Body of pancreas (tissue), 4 donors: ENCODE results near the gene WBP1L. TPM values are rescaled to one million over a fixed set of nuclear protein-coding genes. Genes with fewer than 3 reads are reported as not detected.

Source experiments
- ATAC-seq: fragments of 150-250 bp; one replicate; pipeline ENCODE4 v1.9.1; 2016
- DNase-seq, 4 donors: peaks; one replicate each; pipeline ENCODE4 v3.0.0-alpha.2; 2019
- H3K27ac ChIP-seq, 4 donors: fragments of 200-600 bp; sonication (generic); 1 replicate in 3 of 4; 2 replicates in 1 of 4; pipeline versions ENCODE4 v1.5.1 to v1.6.1; 2016 to 2019; ENCODE audit warnings: mild to moderate bottlenecking in 1 of 4, mixed read lengths in 1 of 4, moderate library complexity in 1 of 4
- H3K27me3 ChIP-seq, 2 donors: fragments of 200-600 bp; sonication (generic); one replicate each; pipeline ENCODE4 v1.6.0; 2016; ENCODE audit warnings: mild to moderate bottlenecking in 1 of 2
- H3K36me3 ChIP-seq, 2 donors: fragments of 200-600 bp; sonication (generic); replicated peaks in 1 of 2; 2 replicates each; pipeline ENCODE4 v1.5.1; 2016; ENCODE audit warnings: low read depth in 2 of 2; ENCODE audit not compliant: insufficient read depth in 1 of 2
- H3K4me1 ChIP-seq: fragments of 200-600 bp; sonication (generic); one replicate; pipeline ENCODE4 v1.6.0; 2016
- H3K4me3 ChIP-seq, 2 donors: fragments of 200-600 bp; sonication (generic); 1 replicate in 1 of 2; 2 replicates in 1 of 2; pipeline ENCODE4 v1.5.1; 2016 to 2019
- H3K9me3 ChIP-seq, 3 donors: fragments of 200-600 bp; sonication (generic); 1 replicate in 2 of 3; 2 replicates in 1 of 3; pipeline ENCODE4 v1.5.1; 2016
- POLR2A ChIP-seq, 3 donors: fragments of 450-650 bp; IDR thresholded peaks; one replicate each; pipeline ENCODE4 v1.6.1; 2016; ENCODE audit warnings: antibody characterized with exemption in 3 of 3, mild to moderate bottlenecking in 2 of 3
- WGBS, 2 donors: methylation state at CpG; one replicate each; pipeline ENCODE4 v1.1.5; 2017; 5-methylcytosine and 5-hydroxymethylcytosine counted together
- intact Hi-C: fragments of 100-400 bp; cut with DNase I; formaldehyde crosslinking; loops from one replicate; pipeline ENCODE4 v1.15.1; 2023
- total RNA-seq, 2 donors: library from RNA; depleted of rRNA; stranded (reverse); fragments of >200 nt; gene quantifications; one replicate each; pipeline ENCODE4 v1.1.0, GENCODE V29; 2016
- TF ChIP-seq, protein P1 (sequence below), 7 experiments: fragments of 450-650 bp in 4 of 7; fragments of 200-600 bp in 3 of 7; sonication (generic) in 3 of 7; IDR thresholded peaks; one replicate each; pipeline ENCODE4 v1.5.1; 2016 to 2019; ENCODE audit warnings: antibody characterized with exemption in 7 of 7

The WBP1L gene
- total RNA-seq, 2 donors from 2014 or later, result 30.6 to 55.4 TPM

DNA sequence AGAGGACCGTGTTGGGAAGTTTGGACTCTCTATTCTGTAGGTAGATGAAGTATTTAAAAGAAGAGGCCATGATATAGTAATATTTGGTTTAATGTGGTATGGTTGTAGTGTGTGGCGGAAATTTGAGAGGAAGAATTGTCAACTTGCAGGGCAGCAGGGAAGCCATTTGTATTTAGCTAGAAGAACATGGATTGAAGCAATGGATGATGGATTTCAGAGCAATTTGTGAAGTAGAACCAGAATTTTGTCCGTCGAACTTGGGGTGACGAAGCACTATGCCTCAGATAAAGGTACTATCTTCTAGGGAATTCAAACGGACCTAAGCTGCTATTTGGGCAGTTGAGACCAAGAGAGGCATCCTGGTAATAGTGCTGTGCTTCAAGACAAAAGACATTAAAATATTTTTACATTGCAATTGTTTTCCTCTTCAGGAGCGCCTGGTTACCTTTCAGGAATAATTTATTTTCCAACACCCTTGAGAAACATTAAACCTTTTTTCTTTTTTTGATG lies 615 bp upstream of the WBP1L start:
- TF ChIP-seq POLR2A (IDR thresholded peaks at IDR 0.05), result no peak
- TF ChIP-seq, protein P1, sequence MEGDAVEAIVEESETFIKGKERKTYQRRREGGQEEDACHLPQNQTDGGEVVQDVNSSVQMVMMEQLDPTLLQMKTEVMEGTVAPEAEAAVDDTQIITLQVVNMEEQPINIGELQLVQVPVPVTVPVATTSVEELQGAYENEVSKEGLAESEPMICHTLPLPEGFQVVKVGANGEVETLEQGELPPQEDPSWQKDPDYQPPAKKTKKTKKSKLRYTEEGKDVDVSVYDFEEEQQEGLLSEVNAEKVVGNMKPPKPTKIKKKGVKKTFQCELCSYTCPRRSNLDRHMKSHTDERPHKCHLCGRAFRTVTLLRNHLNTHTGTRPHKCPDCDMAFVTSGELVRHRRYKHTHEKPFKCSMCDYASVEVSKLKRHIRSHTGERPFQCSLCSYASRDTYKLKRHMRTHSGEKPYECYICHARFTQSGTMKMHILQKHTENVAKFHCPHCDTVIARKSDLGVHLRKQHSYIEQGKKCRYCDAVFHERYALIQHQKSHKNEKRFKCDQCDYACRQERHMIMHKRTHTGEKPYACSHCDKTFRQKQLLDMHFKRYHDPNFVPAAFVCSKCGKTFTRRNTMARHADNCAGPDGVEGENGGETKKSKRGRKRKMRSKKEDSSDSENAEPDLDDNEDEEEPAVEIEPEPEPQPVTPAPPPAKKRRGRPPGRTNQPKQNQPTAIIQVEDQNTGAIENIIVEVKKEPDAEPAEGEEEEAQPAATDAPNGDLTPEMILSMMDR (IDR thresholded peaks at IDR 0.05), result no peak
- 28 to 29% methylated on average over 7 of the region's 7 CpGs for WGBS, 2 donors
- H3K27me3 ChIP-seq, result no peaks in the 10 kb centered on the region
- ATAC-seq (no peak), DNase-seq (no peak)
- H3K27ac ChIP-seq, result no peak overlapping the region
- H3K4me1 ChIP-seq, result peaks cover 29% of the 10 kb centered on the region
- intact Hi-C loops, result no loop called here
- H3K9me3 ChIP-seq, result no peaks in the 10 kb centered on the region
- no peak overlapping the region for H3K4me3 ChIP-seq
- H3K36me3 ChIP-seq, result no peaks in the 10 kb centered on the region

DNA sequence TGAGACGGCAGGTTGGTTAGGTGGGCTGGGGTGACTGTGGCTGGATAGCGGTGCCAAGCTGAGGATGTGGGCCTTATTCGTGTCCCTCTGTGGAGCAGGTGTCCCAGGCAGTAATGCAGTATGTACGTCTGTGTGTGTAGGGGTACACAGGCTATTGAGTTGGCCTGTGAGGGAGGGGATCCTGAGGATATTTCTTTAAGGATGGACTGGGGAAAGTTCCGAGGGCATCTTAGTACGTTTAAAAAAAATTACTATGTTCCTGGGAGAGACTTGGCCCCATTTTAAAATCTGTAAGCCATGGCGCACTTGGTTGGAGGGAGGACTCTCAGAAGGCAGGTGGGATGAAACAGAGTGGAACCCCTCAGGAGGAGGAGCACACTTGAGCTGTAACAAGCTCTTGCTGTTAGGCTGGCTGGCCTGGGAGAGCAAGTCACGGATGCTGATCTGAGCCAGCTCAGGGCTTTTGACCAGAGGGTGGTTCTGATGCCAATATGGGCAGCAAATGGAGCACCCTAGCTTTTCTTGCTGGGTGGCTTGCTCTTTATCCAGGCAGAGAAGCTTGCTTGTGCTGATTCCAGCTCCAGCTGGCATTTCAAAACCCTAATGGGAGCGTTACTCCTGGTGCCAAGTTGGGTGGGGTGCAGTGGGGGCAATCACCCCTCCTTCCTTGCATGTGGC lies 765 bp downstream of the WBP1L start:
- Histone ChIP-seq H3K9me3 (no peaks in the 10 kb centered on the region), H3K27me3 (no peaks in the 10 kb centered on the region), H3K27ac (peak overlapping the region in 3 of 4 donors; percentile 60 to 81 (median 78)), H3K4me3 (peak overlapping the region; percentile 57 to 61), H3K36me3 (no peaks in the 10 kb centered on the region), H3K4me1 (peaks cover 29% of the 10 kb centered on the region)
- peak in 3 of 4 donors; percentile 28 to 35 (median 28) for DNase-seq
- TF ChIP-seq, protein P1 (IDR thresholded peaks at IDR 0.05), result no peak
- no peak for TF ChIP-seq POLR2A (IDR thresholded peaks at IDR 0.05)
- ATAC-seq, result no peak
- WGBS, 2 donors, result 4% methylated on average over 9 of the region's 9 CpGs
- intact Hi-C loops, result no loop called here

DNA sequence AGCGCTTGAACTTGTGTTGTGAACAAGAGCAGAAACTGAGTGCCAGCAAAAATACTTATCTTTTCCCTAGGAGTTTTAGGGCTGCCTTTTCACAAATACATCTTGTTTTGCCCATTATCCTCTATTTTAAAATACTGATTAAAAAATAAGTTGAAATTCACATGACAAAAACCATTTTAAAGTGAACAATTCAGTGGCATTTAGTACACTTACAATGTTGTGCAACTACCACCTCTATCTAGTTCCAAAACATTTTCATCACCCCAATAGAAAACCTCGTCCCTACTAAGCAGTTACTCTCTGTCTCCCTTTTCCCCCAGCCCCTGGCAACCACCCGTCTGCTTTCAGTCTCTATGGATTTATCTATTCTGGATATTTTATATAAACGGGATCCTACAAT lies 1.4 kb downstream of the WBP1L start:
- Histone ChIP-seq H3K9me3 (no peaks in the 10 kb centered on the region), H3K4me3 (no peak overlapping the region), H3K4me1 (peaks cover 29% of the 10 kb centered on the region), H3K27me3 (no peaks in the 10 kb centered on the region), H3K36me3 (no peaks in the 10 kb centered on the region), H3K27ac (peak overlapping the region in 1 of 4 donors; percentile 81)
- no peak for ATAC-seq
- DNase-seq, result no peak
- intact Hi-C loops, result no loop called here
- no peak for TF ChIP-seq POLR2A (IDR thresholded peaks at IDR 0.05)
- TF ChIP-seq, protein P1 (IDR thresholded peaks at IDR 0.05), result no peak
- WGBS, 2 donors, result 45 to 47% methylated on average over 4 of the region's 4 CpGs

DNA sequence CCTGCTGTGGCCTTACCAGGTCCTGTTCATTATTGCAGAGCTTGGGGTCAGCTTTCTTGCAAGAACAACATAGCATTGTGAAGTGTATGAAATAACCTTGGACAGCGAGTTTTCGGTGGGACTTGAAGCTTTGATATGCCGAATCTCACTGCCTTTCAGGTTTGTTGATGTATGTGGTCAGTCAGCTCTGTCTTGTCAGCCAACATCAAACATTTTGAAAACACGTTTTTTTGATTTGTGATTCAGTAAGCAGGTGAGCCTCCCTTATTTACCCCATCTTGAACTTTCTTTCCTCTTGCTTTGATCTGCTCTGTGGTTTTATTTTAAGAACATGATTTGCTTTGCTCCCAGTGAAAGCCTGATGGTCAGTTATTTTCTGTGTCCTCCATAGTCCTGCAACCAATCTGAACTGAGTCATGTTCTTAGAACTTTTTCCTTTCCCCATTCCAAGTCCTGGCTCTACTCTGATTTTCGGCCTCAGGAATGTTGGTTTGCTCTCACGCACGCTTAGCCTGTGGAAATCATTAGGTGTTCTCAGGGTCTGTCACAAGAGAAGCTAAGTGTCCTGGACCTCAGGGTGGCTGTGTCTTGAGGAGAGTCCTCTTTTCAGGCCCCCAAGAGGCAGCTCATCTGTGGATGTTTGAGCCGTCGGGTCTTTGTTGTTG lies 8.7 kb downstream of the WBP1L start:
- ATAC-seq, result peak; percentile 43
- TF ChIP-seq, protein P1 (IDR thresholded peaks at IDR 0.05), result no peak
- no peak for TF ChIP-seq POLR2A (IDR thresholded peaks at IDR 0.05)
- intact Hi-C loops, result no loop called here
- 69 to 73% methylated on average over 7 to 9 of the region's 9 CpGs for WGBS, 2 donors
- DNase-seq, result no peak
- H3K4me1 ChIP-seq, result peaks cover 9% of the 10 kb centered on the region
- no peaks in the 10 kb centered on the region for H3K9me3 ChIP-seq
- H3K4me3 ChIP-seq, result no peak overlapping the region
- no peaks in the 10 kb centered on the region for H3K36me3 ChIP-seq
- H3K27ac ChIP-seq, result peak overlapping the region in 3 of 4 donors; percentile 1 to 53 (median 46)
- H3K27me3 ChIP-seq, result no peaks in the 10 kb centered on the region
